K562 (cell line): Measurements from ENCODE around the gene TJAP1.

Experiments
- FOXA1 ChIP-seq: fragments of 450-650 bp; IDR thresholded peaks from 2 replicates; pipeline ENCODE4 v1.6.1; 2016; ENCODE audit warnings: mild to moderate bottlenecking, borderline replicate concordance
- HCFC1 ChIP-seq: IDR thresholded peaks from 2 replicates; pipeline ENCODE4 v1.6.1; 2012; ENCODE audit warnings: low read depth, low read length, improper control_type of control experiment
- HDAC8 ChIP-seq: fragments of 450-650 bp; IDR thresholded peaks from 2 replicates; pipeline ENCODE4 v1.6.1; 2016; ENCODE audit warnings: mild to moderate bottlenecking, missing genetic modification characterization, moderate library complexity, missing compliant biosample characterization
- JUN ChIP-seq, 2 experiments: sonication (generic) in 1 of 2; formaldehyde crosslinking in 1 of 2; IDR thresholded peaks; 2 replicates each; pipeline versions ENCODE4 v1.6.1 to v1.8.0; 2012 to 2022; ENCODE audit warnings: borderline replicate concordance in 2 of 2, mild to moderate bottlenecking in 2 of 2, improper control_type of control experiment in 1 of 2, low read depth in 1 of 2, low read length in 1 of 2, missing genetic modification reagents in 1 of 2
- POLR2A ChIP-seq: fragments of 450-650 bp; conservative IDR thresholded peaks from 2 replicates; pipeline ENCODE4 v1.6.1; 2016
- SP1 ChIP-seq: sonication (generic); formaldehyde crosslinking; IDR thresholded peaks from 2 replicates; pipeline ENCODE4 v1.8.1; 2022; ENCODE audit warnings: mild to moderate bottlenecking, missing genetic modification reagents
- ZBTB8A ChIP-seq: fragments of 450-650 bp; IDR thresholded peaks from 2 replicates; pipeline ENCODE4 v1.6.1; 2018; ENCODE audit warnings: mild to moderate bottlenecking, moderate library complexity; ENCODE audit not compliant: partially characterized antibody

- no peak for TF ChIP-seq HDAC8 (tag)
- no peak for TF ChIP-seq FOXA1
- TF ChIP-seq ZBTB8A: no peak
- peak; percentile 73 for TF ChIP-seq POLR2A
- no peak for TF ChIP-seq HCFC1
- TF ChIP-seq JUN (IDR thresholded peaks at IDR 0.05; ENCODE audit: borderline replicate concordance, low read depth, low read length): no peak
- TF ChIP-seq JUN (CRISPR knock-in tag; IDR thresholded peaks at IDR 0.05; ENCODE audit: borderline replicate concordance): peak; percentile 62; the same call in 1 of the 2 replicates
- TF ChIP-seq SP1 (CRISPR knock-in tag): peak; percentile 75
Measured at GRCh38 chr6:43509984-43510826, 32.8 kb downstream of the TJAP1 start, which contains the start of gene LRRC73.
